ENCODE measurements around the gene ARF1. TPM values are rescaled to one million over a fixed set of nuclear protein-coding genes. Genes with fewer than 3 reads are reported as not detected.

ARF1 gene
- total RNA-seq, 2 donors from 2014 or later = 366 to 375 TPM

DNA sequence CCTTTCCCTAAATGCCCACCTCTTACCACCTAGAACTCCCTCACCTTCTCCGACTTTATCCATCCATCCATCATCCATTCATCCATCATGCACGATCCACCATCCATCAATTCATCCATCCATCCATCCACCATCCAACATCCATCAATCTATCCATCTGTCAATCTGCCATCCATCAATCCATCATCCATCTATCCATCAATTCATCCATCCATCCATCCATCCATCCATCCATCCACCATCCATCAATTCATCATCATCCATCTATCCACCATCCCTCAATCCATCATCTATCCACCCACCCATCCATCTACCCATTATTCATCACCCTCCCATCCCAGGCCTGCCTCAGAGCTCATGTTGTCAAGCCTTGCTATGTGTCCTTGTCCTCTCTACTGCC, 41.2 kb upstream of the ARF1 start:
- ATAC-seq (ENCODE audit: insufficient number of reproducible peaks, low FRiP score, low read depth) (no peak), DNase-seq (ENCODE audit: low spot score) (no peak)
- Histone ChIP-seq H3K4me3 (no peak overlapping the region), H3K27ac (no peak overlapping the region), H3K36me3 (no peaks in the 10 kb centered on the region), H3K4me1 (ENCODE audit: control insufficient read depth in 1 of 2, low read depth in 2 of 2) (peaks cover 0 to 5% of the 10 kb centered on the region in 2 donors), H3K27me3 (replicated peaks; ENCODE audit: insufficient read depth) (peaks cover 11% of the 10 kb centered on the region), H3K9me3 (no peaks in the 10 kb centered on the region)
- TF ChIP-seq, protein P1, sequence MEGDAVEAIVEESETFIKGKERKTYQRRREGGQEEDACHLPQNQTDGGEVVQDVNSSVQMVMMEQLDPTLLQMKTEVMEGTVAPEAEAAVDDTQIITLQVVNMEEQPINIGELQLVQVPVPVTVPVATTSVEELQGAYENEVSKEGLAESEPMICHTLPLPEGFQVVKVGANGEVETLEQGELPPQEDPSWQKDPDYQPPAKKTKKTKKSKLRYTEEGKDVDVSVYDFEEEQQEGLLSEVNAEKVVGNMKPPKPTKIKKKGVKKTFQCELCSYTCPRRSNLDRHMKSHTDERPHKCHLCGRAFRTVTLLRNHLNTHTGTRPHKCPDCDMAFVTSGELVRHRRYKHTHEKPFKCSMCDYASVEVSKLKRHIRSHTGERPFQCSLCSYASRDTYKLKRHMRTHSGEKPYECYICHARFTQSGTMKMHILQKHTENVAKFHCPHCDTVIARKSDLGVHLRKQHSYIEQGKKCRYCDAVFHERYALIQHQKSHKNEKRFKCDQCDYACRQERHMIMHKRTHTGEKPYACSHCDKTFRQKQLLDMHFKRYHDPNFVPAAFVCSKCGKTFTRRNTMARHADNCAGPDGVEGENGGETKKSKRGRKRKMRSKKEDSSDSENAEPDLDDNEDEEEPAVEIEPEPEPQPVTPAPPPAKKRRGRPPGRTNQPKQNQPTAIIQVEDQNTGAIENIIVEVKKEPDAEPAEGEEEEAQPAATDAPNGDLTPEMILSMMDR (IDR thresholded peaks at IDR 0.05) = no peak

DNA sequence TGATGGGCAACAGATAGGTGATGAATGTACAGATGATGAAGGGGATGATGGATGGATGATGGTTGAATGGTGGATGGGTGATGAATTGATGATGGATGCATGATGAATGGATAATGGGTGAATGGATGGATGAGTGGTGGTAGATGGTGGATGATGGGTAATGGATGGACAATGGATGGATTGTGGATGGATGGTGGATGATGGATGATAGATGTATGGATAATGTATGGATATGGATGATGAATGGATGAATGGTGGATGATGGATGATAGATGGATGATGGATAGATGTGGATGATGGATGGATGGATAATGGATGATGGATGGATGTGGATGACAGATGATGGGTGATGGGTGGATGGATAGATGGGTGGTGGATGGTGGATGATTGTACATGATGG, 40.0 kb upstream of the ARF1 start:
- ATAC-seq (ENCODE audit: insufficient number of reproducible peaks, low FRiP score, low read depth) (no peak), DNase-seq (ENCODE audit: low spot score) (no peak)
- H3K4me3 ChIP-seq = no peak overlapping the region

DNA sequence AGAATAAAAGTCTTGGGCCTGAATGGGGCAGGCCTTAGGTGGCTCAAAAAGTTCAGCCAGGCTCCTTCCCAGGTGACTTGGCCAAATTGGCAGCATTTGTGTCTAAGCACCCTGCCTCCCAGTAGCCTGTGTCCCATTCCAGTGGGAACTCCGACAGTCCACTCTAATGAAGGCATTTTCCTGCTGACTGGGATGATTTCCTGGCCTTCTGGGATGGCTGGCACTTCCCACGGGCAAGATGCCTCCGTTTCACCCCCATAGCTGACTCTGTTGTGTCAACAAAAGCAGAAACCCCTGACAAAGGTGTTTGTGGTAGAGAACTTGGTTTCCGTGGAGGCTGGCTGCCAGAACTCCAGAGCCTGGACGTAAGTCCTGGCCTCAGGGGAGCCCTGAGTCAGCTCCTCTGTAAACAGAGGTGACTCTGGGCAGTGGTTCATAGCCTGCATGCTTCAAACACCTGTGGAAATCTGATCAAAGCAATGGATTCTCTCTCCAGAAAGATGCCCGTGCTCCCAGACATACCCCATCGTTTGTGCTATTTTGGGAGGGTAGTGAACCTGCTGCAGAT, 39.1 kb upstream of the ARF1 start:
- Histone ChIP-seq H3K27me3 (replicated peaks; ENCODE audit: insufficient read depth) (peaks cover under 1% of the 10 kb centered on the region), H3K9me3 (no peaks in the 10 kb centered on the region), H3K27ac (no peak overlapping the region), H3K36me3 (no peaks in the 10 kb centered on the region), H3K4me1 (ENCODE audit: control insufficient read depth in 1 of 2, low read depth in 2 of 2) (no peaks in the 10 kb centered on the region), H3K4me3 (no peak overlapping the region)
- TF ChIP-seq, protein P1 (IDR thresholded peaks at IDR 0.05) = no peak
- ATAC-seq (ENCODE audit: insufficient number of reproducible peaks, low FRiP score, low read depth) = no peak
- no peak for DNase-seq (ENCODE audit: low spot score)

More for the DNA sequence above, 40.0 kb upstream of the ARF1 start:
- H3K36me3 ChIP-seq = no peaks in the 10 kb centered on the region
- H3K27me3 ChIP-seq (replicated peaks; ENCODE audit: insufficient read depth) = peaks cover 9% of the 10 kb centered on the region
- peaks cover 0 to 5% of the 10 kb centered on the region in 2 donors for H3K4me1 ChIP-seq (ENCODE audit: control insufficient read depth in 1 of 2, low read depth in 2 of 2)
- TF ChIP-seq, protein P1 (IDR thresholded peaks at IDR 0.05) = no peak
- no peak overlapping the region for H3K27ac ChIP-seq
- no peaks in the 10 kb centered on the region for H3K9me3 ChIP-seq

DNA sequence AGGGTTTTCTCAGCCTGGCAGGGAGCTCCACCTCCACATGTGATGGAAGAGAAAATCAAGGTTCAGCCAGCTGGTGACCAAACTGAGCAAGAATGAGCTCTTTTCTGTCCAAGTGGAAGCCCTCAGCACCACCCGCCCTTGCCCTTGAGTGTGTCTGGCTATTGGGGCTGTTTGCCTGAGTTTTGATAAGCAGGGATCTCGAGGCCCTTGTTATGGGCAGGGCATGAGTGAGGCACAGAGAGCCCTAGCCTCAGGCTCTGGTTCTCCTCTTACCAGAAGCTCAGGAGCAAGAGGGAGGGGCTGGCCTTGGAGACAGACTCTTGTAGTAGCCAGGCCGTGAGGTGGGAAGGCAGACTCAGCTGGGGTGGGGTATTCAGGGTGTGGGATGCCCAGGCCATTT, 37.5 kb upstream of the ARF1 start:
- H3K36me3 ChIP-seq = no peaks in the 10 kb centered on the region
- no peaks in the 10 kb centered on the region for H3K4me1 ChIP-seq (ENCODE audit: control insufficient read depth in 1 of 2, low read depth in 2 of 2)
- ATAC-seq (ENCODE audit: insufficient number of reproducible peaks, low FRiP score, low read depth) = no peak
- no peak overlapping the region for H3K4me3 ChIP-seq
- no peaks in the 10 kb centered on the region for H3K27me3 ChIP-seq (replicated peaks; ENCODE audit: insufficient read depth)
- H3K27ac ChIP-seq = no peak overlapping the region
- DNase-seq (ENCODE audit: low spot score) = no peak
- TF ChIP-seq, protein P1 (IDR thresholded peaks at IDR 0.05) = no peak
- H3K9me3 ChIP-seq = no peaks in the 10 kb centered on the region

DNA sequence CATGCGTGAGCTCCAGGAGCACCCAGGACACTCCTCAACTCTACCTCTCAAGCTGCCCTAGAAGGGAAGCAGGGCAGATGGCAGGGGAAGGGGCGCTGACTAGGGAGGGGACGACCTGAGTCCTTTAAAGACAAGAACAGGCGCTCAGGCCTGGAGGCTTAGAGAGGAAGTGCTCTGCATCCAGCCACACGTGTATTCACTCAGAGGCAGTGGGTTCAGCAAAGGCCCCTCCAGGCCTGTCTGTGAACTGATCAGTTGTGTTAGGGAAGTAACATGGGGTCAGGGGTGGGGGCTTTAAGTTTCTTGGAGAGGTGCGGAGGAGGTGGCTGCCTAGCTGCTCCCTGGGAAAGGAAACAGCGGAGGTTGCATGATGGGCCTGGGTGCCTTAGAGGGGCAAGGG, 37.1 kb upstream of the ARF1 start:
- DNase-seq (ENCODE audit: low spot score) (no peak), ATAC-seq (ENCODE audit: insufficient number of reproducible peaks, low FRiP score, low read depth) (no peak)
- Histone ChIP-seq H3K4me3 (no peak overlapping the region), H3K9me3 (no peaks in the 10 kb centered on the region), H3K4me1 (ENCODE audit: control insufficient read depth in 1 of 2, low read depth in 2 of 2) (no peaks in the 10 kb centered on the region), H3K27me3 (replicated peaks; ENCODE audit: insufficient read depth) (no peaks in the 10 kb centered on the region), H3K36me3 (no peaks in the 10 kb centered on the region), H3K27ac (no peak overlapping the region)
- TF ChIP-seq, protein P1 (IDR thresholded peaks at IDR 0.05) = no peak
